IMR-90 (cell line): ENCODE data around the gene ACAA2. TPM values are rescaled to one million over a fixed set of nuclear protein-coding genes. Genes with fewer than 3 reads are reported as not detected.

Experiments used
- ATAC-seq: fragments of 200-7000 bp; cut with Tn5 transposase; 2 replicates; pipeline ENCODE4 v1.9.1; 2020; ENCODE audit warnings: low read depth, mild to moderate bottlenecking, moderate library complexity
- BruUV-seq: library from RNA; stranded (reverse); fragments of 400-500 nt; replicated peaks from 2 replicates; lab custom pipeline; 2021; lab: Mats Ljungman, UMichigan
- CTCF ChIA-PET: fragments of 300-600 bp; formaldehyde crosslinking; extraction: SDS; loops from one replicate; lab custom pipeline; 2021; ENCODE audit warnings: antibody characterized with exemption; lab: Yijun Ruan, JAX
- POLR2A ChIA-PET: fragments of 300-600 bp; sonication (Branson Sonifier 250); formaldehyde crosslinking; loops from one replicate; lab custom pipeline; 2022; ENCODE audit warnings: antibody characterized with exemption; ENCODE audit not compliant: unreplicated experiment; lab: Charles Lee
- DNase-seq: peaks from one replicate; pipeline ENCODE4 v3.0.0; 2013
- H2AFZ ChIP-seq: replicated peaks from 2 replicates; pipeline ENCODE3; 2013; ENCODE audit warnings: low read length, mild to moderate bottlenecking; ENCODE audit not compliant: poor library complexity
- H2AK5ac ChIP-seq: 2 replicates; pipeline ENCODE4 v1.6.1; 2013; ENCODE audit warnings: low read depth, low read length, inconsistent platforms
- H2AK9ac ChIP-seq: replicated peaks from 2 replicates; pipeline ENCODE3; 2013; ENCODE audit warnings: mild to moderate bottlenecking, low read depth, low read length, moderate library complexity; ENCODE audit not compliant: poor library complexity
- H2BK120ac ChIP-seq: 2 replicates; pipeline ENCODE4 v1.6.1; 2013; ENCODE audit warnings: low read depth, low read length, inconsistent platforms
- H2BK15ac ChIP-seq: 3 replicates; pipeline ENCODE4 v1.6.1; 2013; ENCODE audit warnings: low read depth, low read length, inconsistent platforms
- H2BK20ac ChIP-seq: 2 replicates; pipeline ENCODE4 v1.6.1; 2013; ENCODE audit warnings: low read depth, mild to moderate bottlenecking, inconsistent platforms, low read length, moderate library complexity
- H2BK5ac ChIP-seq: 2 replicates; pipeline ENCODE4 v1.6.1; 2013; ENCODE audit warnings: mild to moderate bottlenecking, low read depth, low read length, inconsistent platforms; ENCODE audit not compliant: poor library complexity, severe bottlenecking
- H3K14ac ChIP-seq: replicated peaks from 2 replicates; pipeline ENCODE4 v1.6.1; 2013; ENCODE audit warnings: low read depth, low read length, inconsistent platforms
- H3K18ac ChIP-seq: 2 replicates; pipeline ENCODE4 v1.6.1; 2013; ENCODE audit warnings: low read depth, low read length, control low read depth
- H3K23ac ChIP-seq: 2 replicates; pipeline ENCODE4 v1.6.1; 2013; ENCODE audit warnings: low read depth, low read length, inconsistent platforms
- H3K27ac ChIP-seq: 2 replicates; pipeline ENCODE4 v1.5.1; 2013; ENCODE audit warnings: mild to moderate bottlenecking, control low read depth, low read length; ENCODE audit not compliant: insufficient read depth
- H3K27me3 ChIP-seq: 2 replicates; pipeline ENCODE4 v1.6.1; 2013; ENCODE audit warnings: low read length; ENCODE audit not compliant: control insufficient read depth, insufficient read depth
- H3K36me3 ChIP-seq: 2 replicates; pipeline ENCODE4 v1.6.1; 2013; ENCODE audit warnings: low read length, mixed read lengths; ENCODE audit not compliant: control insufficient read depth, insufficient read depth
- H3K4ac ChIP-seq: 2 replicates; pipeline ENCODE4 v1.6.1; 2013; ENCODE audit warnings: low read depth, low read length, inconsistent platforms
- H3K4me1 ChIP-seq: 2 replicates; pipeline ENCODE4 v1.6.1; 2013; ENCODE audit warnings: low read length, mixed read lengths; ENCODE audit not compliant: control insufficient read depth, insufficient read depth
- H3K4me2 ChIP-seq: 2 replicates; pipeline ENCODE4 v1.6.1; 2013; ENCODE audit warnings: low read depth, mild to moderate bottlenecking, control low read depth, low read length, moderate library complexity
- H3K4me3 ChIP-seq: 2 replicates; pipeline ENCODE4 v1.5.1; 2013; ENCODE audit warnings: low read depth, mild to moderate bottlenecking, control low read depth, low read length, moderate library complexity; ENCODE audit not compliant: insufficient read depth
- H3K56ac ChIP-seq: 2 replicates; pipeline ENCODE4 v1.6.1; 2013; ENCODE audit warnings: low read length, inconsistent platforms; ENCODE audit not compliant: insufficient read depth; ENCODE audit errors: extremely low read depth
- H3K79me1 ChIP-seq, 2 experiments: 2 replicates each; pipeline ENCODE4 v1.6.1; 2013; ENCODE audit warnings: low read length in 2 of 2, inconsistent platforms in 1 of 2, low read depth in 1 of 2
- H3K9ac ChIP-seq: 2 replicates; pipeline ENCODE4 v1.6.1; 2013; ENCODE audit warnings: low read depth, low read length, control low read depth
- H3K9me1 ChIP-seq: 2 replicates; pipeline ENCODE4 v1.6.1; 2013; ENCODE audit warnings: low read length, inconsistent platforms; ENCODE audit not compliant: insufficient read depth
- H3K9me3 ChIP-seq: 2 replicates; pipeline ENCODE4 v1.6.1; 2013; ENCODE audit warnings: low read length; ENCODE audit not compliant: control insufficient read depth, insufficient read depth
- H4K20me1 ChIP-seq: 2 replicates; pipeline ENCODE4 v1.6.1; 2013; ENCODE audit warnings: low read length, inconsistent platforms; ENCODE audit not compliant: insufficient read depth
- H4K5ac ChIP-seq: 2 replicates; pipeline ENCODE4 v1.6.1; 2013; ENCODE audit warnings: mild to moderate bottlenecking, low read depth, low read length, control low read depth
- H4K8ac ChIP-seq, 2 experiments: 2 replicates each; pipeline ENCODE4 v1.6.1; 2013; ENCODE audit warnings: low read depth in 2 of 2, low read length in 2 of 2, control low read depth in 1 of 2, inconsistent platforms in 1 of 2
- H4K91ac ChIP-seq: 2 replicates; pipeline ENCODE4 v1.6.1; 2013; ENCODE audit warnings: low read depth, low read length, inconsistent platforms; ENCODE audit not compliant: insufficient read depth
- BHLHE40 ChIP-seq: fragments of 150-350 bp; IDR thresholded peaks from 2 replicates; pipeline ENCODE4 v1.6.1; 2016; ENCODE audit warnings: mild to moderate bottlenecking, low read depth, low read length
- CEBPB ChIP-seq: IDR thresholded peaks from 2 replicates; pipeline ENCODE4 v1.6.1; 2012; ENCODE audit warnings: low read depth, low read length, improper control_type of control experiment
- CHD1 ChIP-seq: IDR thresholded peaks from 2 replicates; pipeline ENCODE4 v1.6.1; 2012; ENCODE audit warnings: low read depth, low read length, improper control_type of control experiment
- CTCF ChIP-seq: conservative IDR thresholded peaks from 2 replicates; pipeline ENCODE4 v1.5.1; 2012; ENCODE audit warnings: mild to moderate bottlenecking, low read depth, low read length, improper control_type of control experiment
- ELK1 ChIP-seq: fragments of 150-350 bp; IDR thresholded peaks from 2 replicates; pipeline ENCODE4 v1.6.1; 2016; ENCODE audit warnings: low read depth, mild to moderate bottlenecking, low read length, moderate library complexity, borderline replicate concordance
- FOS ChIP-seq: fragments of 150-350 bp; IDR thresholded peaks from 2 replicates; pipeline ENCODE4 v1.6.1; 2016; ENCODE audit warnings: low read depth, low read length
- MAZ ChIP-seq: IDR thresholded peaks from 2 replicates; pipeline ENCODE4 v1.6.1; 2012; ENCODE audit warnings: low read depth, mild to moderate bottlenecking, low read length, improper control_type of control experiment, moderate library complexity, borderline replicate concordance
- MXI1 ChIP-seq: IDR thresholded peaks from 2 replicates; pipeline ENCODE4 v1.6.1; 2012; ENCODE audit warnings: low read depth, mild to moderate bottlenecking, low read length, moderate library complexity, borderline replicate concordance
- POLR2A ChIP-seq: IDR thresholded peaks from 2 replicates; pipeline ENCODE4 v1.6.1; 2012; ENCODE audit warnings: mild to moderate bottlenecking, low read depth, low read length
- RAD21 ChIP-seq: IDR thresholded peaks from 2 replicates; pipeline ENCODE4 v1.6.1; 2012; ENCODE audit warnings: low read length, improper control_type of control experiment
- RFX5 ChIP-seq: IDR thresholded peaks from 2 replicates; pipeline ENCODE4 v1.8.0; 2012; ENCODE audit warnings: low read depth, mild to moderate bottlenecking, low read length, moderate library complexity
- USF2 ChIP-seq: fragments of 150-350 bp; IDR thresholded peaks from 2 replicates; pipeline ENCODE4 v1.6.1; 2017; ENCODE audit warnings: mild to moderate bottlenecking, antibody characterized with exemption, low read length, low read depth
- WGBS, 2 experiments: methylation state at CpG; one replicate each; pipeline versions ENCODE4 v1.1.5 to v1.1.7; 2013; ENCODE audit warnings: missing lambda C conversion rate in 2 of 2; ENCODE audit not compliant: insufficient read length in 1 of 2; ENCODE audit errors: extremely low coverage in 2 of 2; 5-methylcytosine and 5-hydroxymethylcytosine counted together
- dilution Hi-C: fragments of 300-500 bp; cut with HindIII; formaldehyde crosslinking; loops from one replicate; pipeline ENCODE4 v1.14.3; 2018; ENCODE audit warnings: low sequenced_read_pairs; ENCODE audit not compliant: unreplicated experiment
- in situ Hi-C: fragments of 300-500 bp; cut with MboI; formaldehyde crosslinking; loops from 3 replicates; pipeline ENCODE4 v1.14.3; 2019; ENCODE audit warnings: low sequenced_read_pairs, inconsistent platforms, mixed read lengths
- intact Hi-C: fragments of 100-400 bp; cut with micrococcal nuclease; formaldehyde crosslinking; loops from 2 replicates; pipeline ENCODE4 v1.10.0; 2022
- polyA plus RNA-seq, 3 experiments: library from polyadenylated mRNA; depleted of rRNA; stranded (reverse); fragments of >200 nt; gene quantifications; 2 replicates each; pipeline ENCODE4 v1.2.3, GENCODE V29; 2012; ENCODE audit warnings: low replicate concordance in 1 of 3
- total RNA-seq: library from RNA; depleted of rRNA; stranded (reverse); fragments of >200 nt; gene quantifications from 2 replicates; pipeline ENCODE4 v1.2.3, GENCODE V29; 2012

The ACAA2 gene
- total and polyA plus RNA-seq, 2 of the 4 experiments (the other 2 are of a cell fraction): 24.4 to 61.5 TPM

- no peak overlapping the region for H3K27ac ChIP-seq
- TF ChIP-seq RFX5 (no peak), FOS (no peak), MXI1 (no peak), CHD1 (no peak), MAZ (no peak), CTCF (no peak), ELK1 (no peak), POLR2A (no peak), CEBPB (no peak), USF2 (no peak), BHLHE40 (no peak), RAD21 (no peak)
- H4K20me1 ChIP-seq: no peaks in the 10 kb centered on the region
- H2AK9ac ChIP-seq: no peak overlapping the region
- in situ Hi-C loops (no loop called here), dilution Hi-C loops (no loop called here), intact Hi-C loops (no loop called here)
- H2BK15ac ChIP-seq: no peak overlapping the region
- H3K18ac ChIP-seq: no peak overlapping the region
- no peak overlapping the region for H3K56ac ChIP-seq
- H2AFZ ChIP-seq: no peak overlapping the region
- H3K36me3 ChIP-seq: no peaks in the 10 kb centered on the region
- ChIA-PET POLR2A (no interaction called here), CTCF (interaction anchor here (0.6 to 1.4 kb wide), 3 partner anchors 10 to 163 kb away, joined by 3 to 5 read pairs (median 4); no protein-coding TSS in a partner anchor)
- no peak overlapping the region for H3K4me2 ChIP-seq
- H3K4me1 ChIP-seq: no peaks in the 10 kb centered on the region
- H3K4me3 ChIP-seq: no peak overlapping the region
- no peak for ATAC-seq
- peaks cover 14% of the 10 kb centered on the region for H3K27me3 ChIP-seq
- no peak overlapping the region for H3K9ac ChIP-seq
- H2BK20ac ChIP-seq: no peak overlapping the region
- H2BK120ac ChIP-seq: no peak overlapping the region
- no peak overlapping the region for H4K8ac ChIP-seq
- no TSS peak for BruUV-seq
- no peaks in the 10 kb centered on the region for H3K9me3 ChIP-seq
- WGBS, 2 experiments: no CpG with 5 or more reads among the region's 4 CpGs
- H3K4ac ChIP-seq: no peak overlapping the region
- H4K5ac ChIP-seq: no peak overlapping the region
- H3K23ac ChIP-seq: no peak overlapping the region
- no peaks in the 10 kb centered on the region for H3K9me1 ChIP-seq
- no peaks in the 10 kb centered on the region for H3K79me1 ChIP-seq
- no peak overlapping the region for H2AK5ac ChIP-seq
- H2BK5ac ChIP-seq: no peak overlapping the region
- H4K91ac ChIP-seq: no peak overlapping the region
- DNase-seq: no peak
- no peak overlapping the region for H3K14ac ChIP-seq
Measured at GRCh38 chr18:49739275-49739674, 74.1 kb downstream of the ACAA2 start.
